PC-9 (cell line): ENCODE data around the gene RNF5. TPM values are rescaled to one million over a fixed set of nuclear protein-coding genes. Genes with fewer than 3 reads are reported as not detected.

ENCODE experiments used
- BruUV-seq: library from RNA; stranded (reverse); fragments of 400-500 nt; replicated peaks from 2 replicates; lab custom pipeline; 2021; lab: Mats Ljungman, UMichigan
- CTCF ChIA-PET: fragments of 300-600 bp; sonication (Branson Sonifier 250); formaldehyde crosslinking; loops from one replicate; lab custom pipeline; 2022; ENCODE audit warnings: antibody characterized with exemption; lab: Charles Lee
- POLR2A ChIA-PET: fragments of 300-600 bp; sonication (Branson Sonifier 250); formaldehyde crosslinking; loops from one replicate; lab custom pipeline; 2022; ENCODE audit warnings: antibody characterized with exemption; ENCODE audit not compliant: unreplicated experiment; lab: Charles Lee
- DNase-seq, 2 experiments: peaks; one replicate each; pipeline versions ENCODE4 v3.0.0 to v3.0.0-alpha.2; 2015 to 2022; ENCODE audit warnings: mixed read lengths in 1 of 2
- H2AFZ ChIP-seq: fragments of 200-600 bp; sonication (generic); 2 replicates; pipeline ENCODE4 v1.8.1; 2017; ENCODE audit warnings: antibody characterized with exemption
- H3F3A ChIP-seq: fragments of 200-600 bp; sonication (generic); 2 replicates; pipeline ENCODE4 v1.8.1; 2017; ENCODE audit warnings: antibody characterized with exemption, mild to moderate bottlenecking, low read depth; ENCODE audit not compliant: insufficient read depth
- H3K27ac ChIP-seq: fragments of 200-600 bp; sonication (generic); 2 replicates; pipeline ENCODE4 v1.6.1; 2016; ENCODE audit warnings: mixed run types
- H3K27me3 ChIP-seq: fragments of 200-600 bp; sonication (generic); 2 replicates; pipeline ENCODE4 v1.6.1; 2016; ENCODE audit warnings: low read depth, mixed run types; ENCODE audit not compliant: insufficient read depth
- H3K36me3 ChIP-seq: fragments of 200-600 bp; sonication (generic); 2 replicates; pipeline ENCODE4 v1.6.1; 2016; ENCODE audit warnings: low read depth, mixed run types
- H3K4me1 ChIP-seq: fragments of 200-600 bp; sonication (generic); replicated peaks from 2 replicates; pipeline ENCODE4 v1.6.1; 2016; ENCODE audit warnings: mixed run types; ENCODE audit not compliant: insufficient read depth
- H3K4me2 ChIP-seq: fragments of 200-600 bp; sonication (generic); 2 replicates; pipeline ENCODE4 v1.6.1; 2017; ENCODE audit warnings: mixed run types
- H3K4me3 ChIP-seq: fragments of 200-600 bp; sonication (generic); 2 replicates; pipeline ENCODE4 v1.6.1; 2016; ENCODE audit warnings: mixed run types
- H3K79me2 ChIP-seq: fragments of 200-600 bp; sonication (generic); 2 replicates; pipeline ENCODE4 v1.6.1; 2017; ENCODE audit warnings: low read depth, mixed run types
- H3K9me2 ChIP-seq: fragments of 200-600 bp; sonication (generic); 2 replicates; pipeline ENCODE4 v1.8.1; 2017; ENCODE audit warnings: mild to moderate bottlenecking; ENCODE audit not compliant: insufficient read depth
- H3K9me3 ChIP-seq: fragments of 200-600 bp; sonication (generic); 2 replicates; pipeline ENCODE4 v1.8.1; 2016; ENCODE audit warnings: low read depth; ENCODE audit not compliant: insufficient read depth
- H4K20me1 ChIP-seq: fragments of 200-600 bp; sonication (generic); 2 replicates; pipeline ENCODE4 v1.8.1; 2017; ENCODE audit not compliant: insufficient read depth
- EZH2 ChIP-seq: fragments of 200-600 bp; sonication (generic); IDR thresholded peaks from 2 replicates; pipeline ENCODE4 v1.8.0; 2017; ENCODE audit warnings: antibody characterized with exemption, low read depth
- intact Hi-C: fragments of 100-400 bp; cut with micrococcal nuclease; formaldehyde crosslinking; loops from one replicate; pipeline ENCODE4 v1.10.0; 2022; ENCODE audit not compliant: unreplicated experiment
- total RNA-seq: library from RNA; stranded (reverse); gene quantifications from 2 replicates; pipeline ENCODE4 v1.2.3, GENCODE V29; 2021
- TF ChIP-seq, protein P1 (sequence below): fragments of 200-600 bp; sonication (generic); conservative IDR thresholded peaks from 2 replicates; pipeline ENCODE4 v1.6.1; 2017; ENCODE audit warnings: mixed run types, antibody characterized with exemption, mild to moderate bottlenecking, moderate library complexity

The RNF5 gene
- total RNA-seq, 1 experiment from 2014 or later = 45.6 TPM

DNA sequence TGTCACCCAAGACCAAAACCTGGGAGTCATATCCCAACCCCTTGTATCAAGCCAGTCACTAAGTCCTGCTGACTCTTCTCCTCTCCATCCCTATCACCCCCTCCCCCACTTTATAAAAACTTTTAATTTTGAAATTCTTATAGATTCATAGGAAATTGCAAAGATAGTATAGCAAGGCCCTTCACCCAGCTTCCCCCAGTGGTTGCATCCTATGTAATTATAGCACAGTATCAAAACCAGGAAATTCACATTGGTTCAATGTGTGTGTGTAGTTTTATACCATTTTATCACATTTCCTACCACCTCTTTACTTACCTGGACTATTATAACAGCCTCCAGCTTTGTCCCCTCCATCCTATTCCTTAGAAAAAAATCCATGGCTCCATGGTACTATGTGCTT, 20.2 kb upstream of the RNF5 start:
- Histone ChIP-seq H3K79me2 (peaks cover 25% of the 10 kb centered on the region), H4K20me1 (0 out of 2 replicates have a peak, but pooled peaks cover 2% of the 10 kb centered on the region), H3K4me3 (no peak overlapping the region), H3K9me2 (no peaks in the 10 kb centered on the region), H2AFZ (no peak overlapping the region), H3K4me1 (peaks cover 10% of the 10 kb centered on the region), H3K9me3 (no peaks in the 10 kb centered on the region), H3K27me3 (no peaks in the 10 kb centered on the region), H3K4me2 (no peak overlapping the region), H3K27ac (no peak overlapping the region), H3K36me3 (peaks cover 23% of the 10 kb centered on the region), H3F3A (peaks cover 12% of the 10 kb centered on the region; the same call in 1 of the 2 replicates)
- intact Hi-C loops = no loop called here
- CTCF ChIA-PET = no interaction called here
- POLR2A ChIA-PET = interaction anchor here (0.7 kb wide), 1 partner anchor 103 kb away, joined by 6 read pairs; no protein-coding TSS in a partner anchor
- TF ChIP-seq, protein P1, sequence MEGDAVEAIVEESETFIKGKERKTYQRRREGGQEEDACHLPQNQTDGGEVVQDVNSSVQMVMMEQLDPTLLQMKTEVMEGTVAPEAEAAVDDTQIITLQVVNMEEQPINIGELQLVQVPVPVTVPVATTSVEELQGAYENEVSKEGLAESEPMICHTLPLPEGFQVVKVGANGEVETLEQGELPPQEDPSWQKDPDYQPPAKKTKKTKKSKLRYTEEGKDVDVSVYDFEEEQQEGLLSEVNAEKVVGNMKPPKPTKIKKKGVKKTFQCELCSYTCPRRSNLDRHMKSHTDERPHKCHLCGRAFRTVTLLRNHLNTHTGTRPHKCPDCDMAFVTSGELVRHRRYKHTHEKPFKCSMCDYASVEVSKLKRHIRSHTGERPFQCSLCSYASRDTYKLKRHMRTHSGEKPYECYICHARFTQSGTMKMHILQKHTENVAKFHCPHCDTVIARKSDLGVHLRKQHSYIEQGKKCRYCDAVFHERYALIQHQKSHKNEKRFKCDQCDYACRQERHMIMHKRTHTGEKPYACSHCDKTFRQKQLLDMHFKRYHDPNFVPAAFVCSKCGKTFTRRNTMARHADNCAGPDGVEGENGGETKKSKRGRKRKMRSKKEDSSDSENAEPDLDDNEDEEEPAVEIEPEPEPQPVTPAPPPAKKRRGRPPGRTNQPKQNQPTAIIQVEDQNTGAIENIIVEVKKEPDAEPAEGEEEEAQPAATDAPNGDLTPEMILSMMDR = no peak
- no peak for TF ChIP-seq EZH2
- no peak for DNase-seq
- BruUV-seq = no TSS peak

DNA sequence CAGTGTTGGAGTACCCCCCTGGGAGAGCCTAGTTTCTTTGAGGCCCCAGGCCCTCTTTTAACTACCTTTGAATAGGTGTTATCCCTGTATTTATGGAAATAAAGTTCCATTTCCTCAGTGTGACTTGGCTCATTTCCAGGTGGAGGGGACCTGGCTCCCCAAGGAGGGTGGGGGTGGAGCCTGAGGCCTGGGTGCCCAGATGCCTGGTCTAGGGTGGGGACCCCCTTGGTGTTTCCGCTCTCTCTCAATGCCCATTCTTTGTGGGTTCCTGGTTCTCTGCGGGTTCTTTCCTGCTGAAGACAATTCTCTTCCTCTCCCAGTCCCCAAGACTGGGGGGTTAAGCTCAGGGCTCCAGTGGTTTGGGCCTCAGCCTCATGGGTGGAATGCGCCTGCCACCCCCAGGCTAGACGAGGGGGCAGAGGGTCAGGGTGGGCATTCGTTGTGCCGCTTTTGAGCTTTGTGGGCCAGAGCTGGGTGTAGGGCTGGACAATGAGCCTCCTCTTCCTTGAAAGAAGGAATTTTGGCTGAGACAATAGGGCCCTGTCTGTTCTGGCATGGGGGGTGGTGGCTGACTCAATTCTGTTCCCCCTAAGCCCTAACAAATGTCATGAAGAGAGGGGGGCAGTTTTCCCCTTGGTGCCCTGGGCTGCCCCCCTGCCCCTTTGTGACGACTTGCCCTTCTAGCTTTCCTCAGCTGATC, 14.5 kb upstream of the RNF5 start:
- Histone ChIP-seq H4K20me1 (no peaks in the 10 kb centered on the region), H3K4me2 (no peak overlapping the region), H3K27ac (no peak overlapping the region), H3K79me2 (no peaks in the 10 kb centered on the region), H3K9me3 (no peaks in the 10 kb centered on the region), H3F3A (peaks cover 12% of the 10 kb centered on the region; the same call in 1 of the 2 replicates), H3K9me2 (no peaks in the 10 kb centered on the region), H3K27me3 (no peaks in the 10 kb centered on the region), H3K4me3 (no peak overlapping the region), H2AFZ (no peak overlapping the region), H3K4me1 (no peaks in the 10 kb centered on the region), H3K36me3 (no peaks in the 10 kb centered on the region)
- intact Hi-C loops = no loop called here
- POLR2A ChIA-PET = no interaction called here
- CTCF ChIA-PET = no interaction called here
- BruUV-seq = no TSS peak
- DNase-seq = no peak
- no peak for TF ChIP-seq EZH2
- TF ChIP-seq, protein P1 = no peak

DNA sequence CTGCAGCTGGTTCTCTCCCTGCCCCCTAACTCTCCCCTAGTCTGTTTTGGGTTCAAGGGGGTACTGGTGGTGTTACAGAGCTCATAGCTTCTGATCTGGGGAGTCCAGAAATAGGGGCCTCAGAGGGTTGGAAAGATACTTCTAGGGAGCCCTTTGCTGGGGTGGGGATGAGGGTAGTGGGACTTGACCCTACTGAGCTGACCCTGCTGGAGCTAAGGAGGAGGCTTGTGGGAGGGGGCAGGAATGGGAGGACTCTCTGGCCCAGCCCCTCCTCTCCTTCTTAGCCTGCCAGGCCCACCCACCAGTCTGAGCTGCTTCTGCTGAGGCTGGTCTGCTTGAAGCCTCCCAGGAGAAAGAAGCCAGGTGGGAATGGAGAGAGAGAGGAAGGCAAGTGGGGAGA, 13.9 kb upstream of the RNF5 start, which contains the start of gene EGFL8:
TSS of gene EGFL8 (plus strand) at position 301 of the 400 bp plus-strand sequence. CDS start 1,571 bp downstream, outside the sequence.
- intact Hi-C loops = no loop called here
- Histone ChIP-seq H3K9me3 (no peaks in the 10 kb centered on the region), H3K4me3 (no peak within 1 kb of the TSS), H3K79me2 (no peaks in the 10 kb centered on the region), H3K27ac (no peak within 1 kb of the TSS), H3K36me3 (no peaks in the 10 kb centered on the region), H2AFZ (no peak within 1 kb of the TSS), H3F3A (peaks cover 14% of the 10 kb centered on the region; the same call in 1 of the 2 replicates), H4K20me1 (no peaks in the 10 kb centered on the region), H3K4me2 (no peak within 1 kb of the TSS), H3K9me2 (no peaks in the 10 kb centered on the region), H3K27me3 (no peaks in the 10 kb centered on the region), H3K4me1 (no peaks in the 10 kb centered on the region)
- no TSS peak for BruUV-seq
- CTCF ChIA-PET = interaction anchor here (0.5 kb wide), 1 partner anchor 87 kb away, joined by 4 read pairs; no protein-coding TSS in a partner anchor
- POLR2A ChIA-PET = no interaction called here
- no peak for TF ChIP-seq EZH2
- TF ChIP-seq, protein P1 = no peak
- DNase-seq = no peak
